Measurements from ENCODE around the gene CXCL9.

GRCh38 chr4:76003035-76003434, 4.3 kb downstream of the CXCL9 start:
- TF ChIP-seq CTCF (conservative IDR thresholded peaks at IDR 0.05) (no peak), EZH2 (IDR thresholded peaks at IDR 0.05; ENCODE audit: low read depth) (no peak)

Measured in PC-9 (cell line).